ENCODE data around the gene PSEN1.
A peak's percentile ranks its signal among the peaks of the same experiment; 100 is the strongest.

Gene PSEN1

DNA sequence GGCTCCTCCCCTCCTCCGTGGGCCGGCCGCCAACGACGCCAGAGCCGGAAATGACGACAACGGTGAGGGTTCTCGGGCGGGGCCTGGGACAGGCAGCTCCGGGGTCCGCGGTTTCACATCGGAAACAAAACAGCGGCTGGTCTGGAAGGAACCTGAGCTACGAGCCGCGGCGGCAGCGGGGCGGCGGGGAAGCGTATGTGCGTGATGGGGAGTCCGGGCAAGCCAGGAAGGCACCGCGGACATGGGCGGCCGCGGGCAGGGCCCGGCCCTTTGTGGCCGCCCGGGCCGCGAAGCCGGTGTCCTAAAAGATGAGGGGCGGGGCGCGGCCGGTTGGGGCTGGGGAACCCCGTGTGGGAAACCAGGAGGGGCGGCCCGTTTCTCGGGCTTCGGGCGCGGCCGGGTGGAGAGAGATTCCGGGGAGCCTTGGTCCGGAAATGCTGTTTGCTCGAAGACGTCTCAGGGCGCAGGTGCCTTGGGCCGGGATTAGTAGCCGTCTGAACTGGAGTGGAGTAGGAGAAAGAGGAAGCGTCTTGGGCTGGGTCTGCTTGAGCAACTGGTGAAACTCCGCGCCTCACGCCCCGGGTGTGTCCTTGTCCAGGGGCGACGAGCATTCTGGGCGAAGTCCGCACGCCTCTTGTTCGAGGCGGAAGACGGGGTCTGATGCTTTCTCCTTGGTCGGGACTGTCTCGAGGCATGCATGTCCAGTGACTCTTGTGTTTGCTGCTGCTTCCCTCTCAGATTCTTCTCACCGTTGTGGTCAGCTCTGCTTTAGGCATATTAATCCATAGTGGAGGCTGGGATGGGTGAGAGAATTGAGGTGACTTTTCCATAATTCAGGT is at the start of gene PSEN1:
Gene PSEN1 (plus strand): TSS at position 121 of the 839 bp plus-strand sequence. CDS start 11,513 bp downstream, outside the sequence.
- DNase-seq (ENCODE audit: low spot score) = peak; percentile 96

DNA sequence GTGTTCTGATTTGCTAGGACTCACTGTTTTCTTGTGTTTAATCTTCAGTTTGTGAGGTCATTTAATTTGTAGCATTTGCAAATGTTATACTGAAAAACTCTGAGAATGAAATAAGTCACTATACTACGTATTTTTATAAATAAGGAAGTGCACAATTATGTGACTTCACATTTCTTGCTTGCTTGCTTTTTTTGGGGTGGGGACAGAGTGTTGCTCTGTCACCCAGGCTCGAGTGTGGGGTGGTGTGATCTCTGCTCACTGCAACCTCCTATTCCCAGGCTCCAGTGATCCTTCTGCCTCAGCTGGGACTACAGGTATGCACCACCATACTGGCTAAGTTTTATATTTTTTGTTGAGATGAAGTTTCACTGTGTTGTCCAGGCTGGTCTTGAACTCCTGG is 45.3 kb upstream of the PSEN1 start:
- DNase-seq (ENCODE audit: low spot score) = no peak

DNA sequence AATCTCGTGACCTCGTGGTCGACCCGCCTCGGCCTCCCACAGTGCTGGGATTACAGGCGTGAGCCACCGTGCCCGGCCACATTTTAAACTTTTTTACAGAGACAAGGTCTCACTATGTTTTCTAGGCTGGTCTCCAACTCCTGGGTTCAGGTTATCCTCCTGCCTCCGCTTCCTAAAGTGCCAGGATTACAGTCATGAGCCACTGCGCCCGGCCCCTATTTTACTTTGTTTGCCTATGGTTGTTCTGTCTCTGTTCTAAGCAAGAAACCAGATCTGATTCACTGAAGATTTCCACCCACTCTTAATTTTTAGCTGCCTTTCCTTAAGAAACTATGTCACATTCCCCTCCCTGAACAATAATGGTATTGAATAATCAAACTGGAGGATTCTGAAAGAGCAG is 38.9 kb upstream of the PSEN1 start:
- DNase-seq (ENCODE audit: low spot score) = no peak

DNA sequence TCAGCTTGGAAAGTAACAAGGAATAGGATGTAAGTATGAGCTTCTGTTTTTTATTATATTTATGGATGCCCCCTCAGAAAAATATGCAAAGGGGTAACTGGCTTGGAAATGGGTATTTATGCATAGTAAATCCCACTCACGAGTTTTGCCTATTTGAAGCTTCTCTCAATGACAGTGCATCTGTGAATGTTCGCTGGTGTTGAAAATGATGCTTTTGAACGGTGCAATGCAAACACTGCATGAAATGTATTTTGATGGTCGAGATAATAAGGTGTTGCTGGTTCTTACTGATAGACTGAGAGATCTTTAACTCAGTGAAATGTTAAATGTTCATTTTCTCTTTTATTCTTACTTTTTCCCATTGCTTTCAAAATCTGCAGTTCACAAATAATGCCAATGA is 36.0 kb upstream of the PSEN1 start:
- DNase-seq (ENCODE audit: low spot score) = no peak

DNA sequence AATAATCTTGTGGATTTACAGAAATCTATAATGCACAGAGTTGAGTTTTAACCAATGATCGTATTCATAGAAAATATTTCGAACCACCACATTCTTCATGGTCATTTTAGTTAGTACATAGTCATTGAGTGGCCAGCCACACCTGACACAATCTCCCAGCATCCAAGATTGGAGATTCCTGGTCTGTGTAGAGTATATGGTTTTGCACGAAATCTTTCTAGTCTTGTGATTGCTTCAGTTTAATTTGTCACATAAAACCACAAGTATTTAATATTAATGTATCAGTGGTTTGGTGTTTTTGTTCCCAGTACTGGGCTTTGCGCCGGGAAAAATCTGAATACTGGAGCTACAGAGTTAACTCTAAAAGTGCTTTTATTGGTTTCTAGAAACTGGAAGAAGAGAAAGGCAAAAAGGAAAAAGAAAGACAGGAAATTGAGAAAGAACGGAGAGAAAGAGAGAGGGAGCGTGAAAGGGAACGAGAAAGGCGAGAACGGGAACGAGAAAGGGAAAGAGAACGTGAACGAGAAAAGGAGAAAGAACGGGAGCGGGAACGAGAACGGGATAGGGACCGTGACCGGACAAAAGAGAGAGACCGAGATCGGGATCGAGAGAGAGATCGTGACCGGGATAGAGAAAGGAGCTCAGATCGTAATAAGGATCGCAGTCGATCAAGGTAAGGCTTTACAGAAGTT is 33.4 kb upstream of the PSEN1 start:
- no peak for DNase-seq (ENCODE audit: low spot score)

DNA sequence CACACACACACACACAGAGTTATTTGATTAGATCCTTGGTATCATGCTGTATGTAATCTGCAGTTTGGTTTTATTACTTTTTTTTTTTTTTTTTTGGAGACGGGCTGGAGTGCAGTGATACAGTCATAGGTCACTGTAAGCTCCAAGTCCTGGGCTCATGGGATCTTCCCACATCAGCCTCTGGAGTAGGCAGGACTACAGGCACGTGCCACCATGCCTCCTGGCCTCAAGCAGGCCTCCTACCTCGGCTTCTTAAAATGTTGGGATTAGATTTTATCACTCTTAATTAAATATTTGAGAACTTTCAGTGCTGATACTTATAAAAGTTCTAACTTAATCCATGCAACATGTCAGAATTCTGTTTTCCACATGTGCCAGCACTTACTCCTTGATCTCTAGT is 31.3 kb upstream of the PSEN1 start:
- no peak for DNase-seq (ENCODE audit: low spot score)

DNA sequence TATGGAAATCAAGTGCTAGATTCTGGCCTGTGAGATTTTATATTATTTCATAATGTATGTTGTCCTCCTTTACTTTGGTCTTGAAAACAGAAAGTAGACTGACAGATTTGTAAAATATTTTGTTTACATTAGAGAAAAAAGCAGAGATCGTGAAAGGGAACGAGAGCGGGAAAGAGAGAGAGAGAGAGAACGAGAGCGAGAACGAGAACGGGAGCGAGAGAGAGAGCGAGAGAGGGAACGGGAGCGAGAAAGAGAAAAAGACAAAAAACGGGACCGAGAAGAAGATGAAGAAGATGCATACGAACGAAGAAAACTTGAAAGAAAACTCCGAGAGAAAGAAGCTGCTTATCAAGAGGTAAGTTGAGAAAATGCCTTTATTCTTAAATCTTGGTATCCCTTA is 30.6 kb upstream of the PSEN1 start:
- DNase-seq (ENCODE audit: low spot score) = no peak

DNA sequence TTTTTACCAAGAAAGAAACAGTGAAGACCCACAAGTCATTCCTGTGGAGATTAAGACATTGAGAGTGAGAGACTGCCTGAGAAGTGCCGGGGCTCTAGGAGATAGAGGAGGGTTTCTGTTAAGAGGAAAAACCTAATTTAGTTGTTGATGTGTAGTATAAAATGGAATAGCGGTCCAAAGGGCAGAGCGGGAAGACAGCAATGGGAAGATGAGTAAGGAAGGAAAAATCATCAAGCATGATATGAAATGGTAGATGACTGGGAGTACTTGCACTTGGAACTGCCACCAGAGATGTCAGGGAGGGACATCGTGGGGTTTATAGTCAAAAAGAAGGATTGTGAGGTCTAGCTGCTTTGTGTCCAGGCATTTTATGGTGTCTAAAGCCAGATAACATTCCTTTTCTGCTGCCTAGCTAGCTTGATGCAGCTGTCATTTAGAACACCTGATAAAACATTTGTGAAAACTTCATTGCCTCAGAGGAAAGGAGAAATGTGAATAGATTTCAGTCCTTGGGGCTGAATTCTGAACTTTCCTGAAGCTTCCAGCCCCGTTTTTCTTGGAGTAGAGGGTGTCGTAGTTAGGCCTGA is 20.1 kb upstream of the PSEN1 start:
- no peak for DNase-seq (ENCODE audit: low spot score)

DNA sequence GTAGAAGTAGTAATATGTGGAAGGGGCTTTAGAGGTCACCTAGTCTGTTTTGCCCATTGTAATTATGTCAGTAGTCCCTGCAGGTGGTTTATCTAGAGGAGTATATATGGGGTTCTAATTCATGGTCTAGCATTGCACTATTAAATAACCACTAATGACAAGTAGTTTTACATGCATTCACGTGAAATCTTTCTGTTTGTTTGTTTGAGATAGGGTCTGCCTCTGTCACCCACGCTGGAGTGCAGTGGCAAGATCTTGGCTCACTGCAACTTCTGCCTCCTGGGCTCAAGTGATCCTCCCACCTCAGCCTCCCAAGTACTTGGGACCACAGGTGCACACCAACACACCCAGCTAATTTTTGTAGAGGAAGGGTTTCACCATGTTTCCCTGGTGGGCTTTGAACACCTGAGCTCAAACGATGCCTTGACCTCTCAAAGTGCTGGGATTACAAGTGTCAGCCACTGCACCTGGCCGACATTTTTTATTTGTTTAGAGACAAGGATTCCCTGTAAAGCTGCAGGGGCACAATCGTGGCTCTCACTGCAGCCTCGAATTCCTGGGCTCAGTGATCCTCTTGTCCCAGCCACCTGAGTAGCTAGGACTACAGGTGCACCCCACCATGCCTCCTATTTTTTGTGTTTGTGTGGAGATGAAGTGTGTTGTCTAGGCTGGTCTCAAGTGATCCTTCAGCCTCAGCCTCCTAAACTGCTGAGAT is 12.0 kb upstream of the PSEN1 start:
- no peak for DNase-seq (ENCODE audit: low spot score)

DNA sequence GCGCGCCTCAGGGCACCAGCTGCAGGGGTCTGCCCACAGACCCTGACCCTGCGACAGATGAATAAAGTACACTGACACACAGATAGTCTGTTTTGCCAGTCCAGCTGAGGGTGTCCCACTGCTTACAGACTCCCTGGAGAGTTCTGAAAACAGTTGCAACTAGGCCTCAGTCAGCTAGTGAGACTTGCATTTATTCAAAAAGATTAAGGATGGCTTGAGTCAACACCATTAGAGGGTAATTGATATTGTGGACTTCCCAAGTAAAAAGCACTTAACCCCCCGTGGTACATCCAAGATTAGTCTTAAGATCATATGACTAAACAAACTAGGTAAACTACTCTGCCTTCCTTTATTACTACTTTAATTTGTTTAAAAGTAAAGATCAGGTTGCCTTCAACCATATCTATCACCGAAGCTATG is 11.1 kb upstream of the PSEN1 start:
- no peak for DNase-seq (ENCODE audit: low spot score)

DNA sequence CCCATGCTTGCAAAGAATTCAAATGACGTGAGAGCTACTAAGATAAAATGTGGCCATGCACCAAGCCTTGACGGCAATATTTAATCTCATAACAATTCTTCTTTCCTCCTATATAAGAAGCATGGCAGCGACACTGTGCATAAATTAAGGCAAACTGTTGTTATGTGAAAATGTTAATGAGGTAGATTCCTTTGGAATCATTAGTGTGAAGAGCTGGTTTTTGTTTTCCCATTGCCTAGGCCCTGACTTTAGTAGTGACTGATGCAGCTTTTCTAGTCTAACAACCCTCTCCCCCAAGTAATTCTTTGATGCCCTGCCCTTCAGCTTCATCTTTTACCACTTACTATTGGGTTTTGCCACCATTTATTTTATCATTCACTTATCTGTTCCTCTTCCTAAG is 10.6 kb upstream of the PSEN1 start:
- DNase-seq (ENCODE audit: low spot score) = no peak

DNA sequence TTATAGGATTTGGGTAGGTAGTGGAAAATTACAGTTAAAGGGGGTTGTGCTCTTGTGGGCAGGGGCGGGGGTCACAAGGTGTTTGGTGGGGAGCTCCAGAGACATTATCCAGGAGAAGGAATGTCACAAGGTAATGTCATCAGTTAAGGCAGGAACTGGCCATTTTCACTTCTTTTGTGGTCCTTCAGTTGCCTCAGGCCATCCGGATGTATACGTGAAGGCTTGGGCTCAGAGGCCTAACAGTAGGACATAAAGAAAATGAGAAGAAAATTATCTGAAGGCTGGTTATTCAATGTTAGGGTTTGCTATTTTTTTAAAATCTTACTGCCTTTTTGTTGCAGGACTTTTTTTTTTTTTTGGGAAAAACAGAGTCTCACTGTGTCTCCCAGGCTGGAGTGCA is 2.5 kb upstream of the PSEN1 start:
- DNase-seq (ENCODE audit: low spot score) = no peak

DNA sequence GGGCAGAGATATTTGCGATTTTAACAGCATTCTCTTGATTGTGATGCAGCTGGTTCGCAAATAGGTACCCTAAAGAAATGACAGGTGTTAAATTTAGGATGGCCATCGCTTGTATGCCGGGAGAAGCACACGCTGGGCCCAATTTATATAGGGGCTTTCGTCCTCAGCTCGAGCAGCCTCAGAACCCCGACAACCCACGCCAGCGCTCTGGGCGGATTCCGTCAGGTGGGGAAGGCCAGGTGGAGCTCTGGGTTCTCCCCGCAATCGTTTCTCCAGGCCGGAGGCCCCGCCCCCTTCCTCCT is 271 bp upstream of the PSEN1 start:
- no peak for DNase-seq (ENCODE audit: low spot score)

DNA sequence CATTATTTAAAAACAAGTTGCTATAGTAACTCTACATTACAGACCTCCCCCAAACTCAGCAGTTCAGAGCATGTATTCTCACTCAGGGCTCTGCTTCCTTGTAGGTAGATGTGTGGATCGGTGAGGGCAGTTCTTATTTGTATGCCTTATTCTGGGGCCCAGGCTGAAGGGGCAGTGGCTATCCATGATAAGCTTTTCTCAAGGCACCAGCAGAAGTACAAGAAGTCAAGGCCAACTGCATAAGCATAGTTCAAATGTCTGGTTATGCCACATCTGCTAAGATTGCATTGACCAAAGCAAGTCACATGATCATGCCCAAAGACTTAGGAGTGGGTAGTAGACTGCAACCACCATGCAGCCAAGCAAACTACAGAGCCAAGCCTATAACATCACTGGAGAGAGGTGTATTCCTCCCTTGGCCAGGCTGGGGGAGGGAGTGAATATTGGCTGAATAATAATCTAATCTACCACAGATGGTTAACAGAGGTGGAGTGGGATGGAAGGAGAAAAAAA is 4.6 kb downstream of the PSEN1 start:
- DNase-seq (ENCODE audit: low spot score) = no peak

DNA sequence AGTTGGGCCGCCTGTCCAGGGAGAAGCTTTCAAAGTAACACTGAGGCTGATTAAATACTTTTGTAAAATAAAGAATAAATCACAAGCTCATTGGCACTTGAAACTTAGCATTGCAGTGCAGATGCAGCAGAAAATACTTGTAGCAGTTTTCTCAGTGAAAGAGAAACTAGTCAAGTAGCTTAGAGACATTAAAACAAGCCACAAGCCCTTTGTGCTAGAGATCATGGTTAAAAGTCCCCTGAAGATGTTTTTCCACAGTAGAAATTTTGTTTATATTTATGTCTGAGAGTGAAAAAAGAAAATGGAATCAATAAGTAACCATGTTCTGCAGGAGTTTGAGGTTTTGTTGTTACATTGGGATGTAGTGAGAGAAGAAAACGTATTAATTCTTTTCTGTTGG is 5.9 kb downstream of the PSEN1 start:
- DNase-seq (ENCODE audit: low spot score) = no peak

DNA sequence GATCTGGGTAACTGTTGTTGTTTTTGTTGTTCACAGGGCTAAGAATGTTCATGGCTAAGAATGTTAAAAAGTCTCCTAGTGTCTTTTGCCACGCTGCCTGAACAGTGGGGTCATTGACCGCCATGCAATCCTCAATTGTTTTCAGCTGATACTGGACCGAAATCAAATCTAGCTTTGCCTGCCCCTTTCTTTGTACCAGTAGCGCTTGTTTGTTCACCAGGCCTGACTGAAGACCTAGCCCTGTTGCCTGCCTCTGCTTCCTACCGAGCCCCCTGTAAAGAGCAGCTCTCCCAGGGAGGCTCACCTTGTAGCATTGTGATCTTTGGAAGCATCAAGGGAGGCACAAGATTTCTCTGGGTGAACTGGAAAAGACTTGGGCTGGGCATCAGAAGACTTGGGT is 6.7 kb downstream of the PSEN1 start:
- DNase-seq (ENCODE audit: low spot score) = no peak

DNA sequence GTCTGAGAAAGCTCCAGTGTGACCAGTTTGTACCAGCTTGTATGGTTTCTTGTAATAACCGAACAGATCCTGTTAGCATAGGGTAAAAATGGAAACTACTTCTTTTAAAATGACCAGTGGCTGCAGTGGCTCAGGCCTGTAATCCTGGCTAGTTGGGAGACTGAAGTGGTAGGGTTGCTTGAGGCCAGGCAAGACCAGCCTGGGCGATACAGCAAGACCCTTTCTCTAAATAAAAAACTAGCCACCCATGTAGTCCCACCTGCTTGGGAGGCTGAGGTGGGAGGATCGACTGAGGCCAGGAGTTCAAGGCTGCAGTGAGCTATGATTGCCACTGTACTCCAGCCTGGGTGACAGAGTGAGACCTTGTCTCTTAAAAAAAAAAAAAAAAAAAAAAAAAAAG is 7.3 kb downstream of the PSEN1 start:
- no peak for DNase-seq (ENCODE audit: low spot score)

DNA sequence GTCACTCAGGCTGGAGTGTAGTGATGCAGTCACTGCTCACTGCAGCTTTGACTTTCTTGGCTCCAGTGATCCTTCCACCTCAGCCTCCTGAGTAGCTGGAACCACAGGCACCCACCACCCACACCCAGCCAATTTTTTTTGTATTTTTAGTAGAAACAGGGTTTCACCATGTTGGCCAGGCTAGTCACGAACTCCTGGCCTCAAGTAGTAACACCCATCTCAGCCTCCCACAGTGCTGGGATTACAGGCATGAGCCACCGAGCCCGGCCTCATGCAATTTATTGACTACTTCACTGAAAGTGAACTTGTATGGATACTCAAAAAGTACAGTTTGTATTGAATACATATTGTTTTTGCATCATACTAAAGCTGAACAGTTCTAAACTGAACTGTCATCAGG is 9.1 kb downstream of the PSEN1 start:
- no peak for DNase-seq (ENCODE audit: low spot score)

DNA sequence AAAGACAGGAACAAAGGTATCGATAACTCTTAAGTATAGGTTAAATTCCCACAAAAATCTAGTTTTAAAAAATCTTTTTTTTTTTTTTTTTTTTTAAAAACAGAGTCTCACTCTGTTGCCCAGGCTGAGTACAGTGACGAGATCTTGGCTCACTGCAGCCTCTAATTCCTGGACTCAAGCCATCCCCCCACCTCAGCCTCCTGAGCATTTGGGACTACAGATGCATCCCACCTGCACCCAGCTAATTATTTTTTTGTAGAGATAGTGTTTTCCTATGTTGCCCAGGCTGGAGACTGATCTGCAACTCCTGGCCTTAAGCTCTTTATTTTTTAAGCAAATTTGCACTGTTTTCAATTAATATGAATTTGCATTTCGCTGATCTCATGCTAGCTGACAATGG is 9.8 kb downstream of the PSEN1 start:
- DNase-seq (ENCODE audit: low spot score) = no peak

DNA sequence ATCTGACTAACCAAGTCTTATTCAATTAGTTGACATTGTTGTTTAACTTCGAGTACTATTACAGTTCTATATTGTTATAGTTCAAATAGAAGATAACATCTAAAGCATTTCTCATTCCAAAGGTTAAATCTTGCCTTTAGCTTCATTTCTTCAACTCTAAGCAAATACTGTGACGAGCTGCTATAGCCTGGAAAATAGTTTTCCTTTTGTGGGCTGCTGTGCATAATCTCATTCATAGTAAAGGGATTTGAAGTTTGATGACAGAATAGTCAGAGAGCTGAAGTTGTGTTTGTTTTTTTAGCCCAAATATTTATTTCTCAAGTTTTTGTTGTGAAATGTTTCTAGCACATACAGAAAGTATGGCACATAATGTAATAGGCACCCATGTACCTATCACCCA is 13.4 kb downstream of the PSEN1 start:
- no peak for DNase-seq (ENCODE audit: low spot score)

DNA sequence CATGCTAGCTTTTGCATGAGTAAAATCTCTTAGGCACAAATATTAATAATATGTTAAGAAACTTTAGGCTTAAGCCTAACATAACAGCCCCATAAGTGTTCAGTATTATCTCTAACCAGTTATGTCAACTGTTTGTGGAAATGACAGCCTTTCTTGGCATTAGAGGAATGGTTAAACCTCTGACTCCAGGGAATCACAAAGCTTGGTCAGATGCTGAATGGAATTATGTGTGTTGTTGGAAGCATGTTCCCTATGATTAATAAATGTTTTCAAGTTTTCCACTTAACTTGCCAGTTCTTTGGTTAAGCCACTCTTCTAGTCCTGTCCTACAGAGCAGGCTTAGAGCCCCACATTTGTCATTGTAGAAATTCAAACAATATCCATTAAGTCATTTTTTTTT is 17.0 kb downstream of the PSEN1 start:
- DNase-seq (ENCODE audit: low spot score) = peak; percentile 69

DNA sequence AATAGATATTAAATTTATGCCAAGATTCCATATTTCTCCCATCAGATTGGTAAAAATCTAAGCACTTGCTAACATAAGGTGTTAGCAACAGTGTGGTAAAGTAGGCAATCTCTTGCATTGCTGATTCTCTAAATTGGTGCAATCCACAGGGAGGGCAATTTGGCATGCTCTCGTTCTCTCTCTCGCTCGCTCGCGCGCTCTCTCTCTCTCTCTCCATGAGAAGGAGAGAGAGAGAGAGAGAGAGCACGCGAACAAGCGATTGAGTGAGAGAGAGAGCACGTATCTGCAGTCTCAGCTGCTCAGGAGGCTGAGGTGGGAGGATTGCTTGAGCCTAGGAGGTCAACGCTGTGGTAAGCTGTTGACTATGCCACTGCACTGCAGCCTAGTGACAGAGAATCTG is 25.9 kb downstream of the PSEN1 start:
- DNase-seq (ENCODE audit: low spot score) = no peak

DNA sequence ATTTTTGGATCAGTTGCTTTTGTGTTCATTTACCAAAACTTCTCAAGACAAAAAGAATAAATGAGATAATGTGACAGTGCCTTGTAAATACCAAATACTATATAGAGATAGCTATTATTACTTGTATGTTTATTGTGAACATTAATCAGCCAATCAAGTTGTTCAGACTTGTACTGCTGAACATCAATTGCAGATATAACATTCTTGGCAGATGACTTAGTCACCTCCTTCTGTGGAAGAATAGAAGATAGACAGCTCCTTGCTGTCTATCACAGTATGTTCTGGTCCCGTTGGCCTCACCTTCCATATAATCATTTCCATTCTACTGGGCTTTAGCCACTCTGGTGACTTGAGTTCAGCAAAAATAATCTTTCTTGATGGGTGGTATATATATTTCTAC is 30.1 kb downstream of the PSEN1 start:
- no peak for DNase-seq (ENCODE audit: low spot score)
